Aorta (tissue), 5 donors: ENCODE results near the gene SIDT2. TPM values are rescaled to one million over a fixed set of nuclear protein-coding genes. Genes with fewer than 3 reads are reported as not detected.
A peak's percentile ranks its signal among the peaks of the same experiment; 100 is the strongest.

Experiments
- ATAC-seq: fragments of 200-7000 bp; cut with Tn5 transposase; one replicate; pipeline ENCODE4 v1.9.1; 2022; ENCODE audit warnings: moderate library complexity; ENCODE audit not compliant: low FRiP score
- DNase-seq, 2 donors: peaks; one replicate each; pipeline ENCODE4 v3.0.0-alpha.2; 2020
- H3K27ac ChIP-seq, 2 donors: one replicate each; pipeline ENCODE4 v1.5.1; 2013; ENCODE audit warnings: low read length in 2 of 2, mild to moderate bottlenecking in 2 of 2, moderate library complexity in 2 of 2, control low read depth in 1 of 2, inconsistent platforms in 1 of 2, low read depth in 1 of 2
- H3K27me3 ChIP-seq, 2 donors: one replicate each; pipeline ENCODE4 v1.6.1; 2013; ENCODE audit warnings: control low read depth in 1 of 2, low read length in 1 of 2, mild to moderate bottlenecking in 1 of 2, moderate library complexity in 1 of 2; ENCODE audit not compliant: insufficient read depth in 2 of 2, control insufficient read depth in 1 of 2
- H3K36me3 ChIP-seq, 2 donors: one replicate each; pipeline ENCODE4 v1.6.1; 2013; ENCODE audit warnings: control low read depth in 1 of 2, low read length in 1 of 2, mild to moderate bottlenecking in 1 of 2; ENCODE audit not compliant: insufficient read depth in 2 of 2, control insufficient read depth in 1 of 2
- H3K4me1 ChIP-seq, 2 donors: one replicate each; pipeline ENCODE4 v1.6.1; 2013; ENCODE audit warnings: low read length in 2 of 2, control low read depth in 1 of 2, mild to moderate bottlenecking in 1 of 2, moderate library complexity in 1 of 2; ENCODE audit not compliant: insufficient read depth in 2 of 2, control insufficient read depth in 1 of 2
- H3K4me3 ChIP-seq, 2 donors: one replicate each; pipeline ENCODE4 v1.5.1; 2013; ENCODE audit warnings: low read length in 2 of 2, control low read depth in 1 of 2, mild to moderate bottlenecking in 1 of 2
- H3K9me3 ChIP-seq: one replicate; pipeline ENCODE4 v1.6.1; 2013; ENCODE audit warnings: mild to moderate bottlenecking, low read length; ENCODE audit not compliant: control insufficient read depth
- WGBS, 2 donors: extraction: QIAGEN DNeasy Blood & Tissue Kit; methylation state at CpG; one replicate each; pipeline ENCODE4 v1.1.7; 2013; 5-methylcytosine and 5-hydroxymethylcytosine counted together
- intact Hi-C, 2 donors: fragments of 100-400 bp; cut with DNase I; formaldehyde crosslinking; loops; one replicate each; pipeline versions ENCODE4 v1.14.2 to v1.15.0; 2022
- polyA plus RNA-seq, 2 donors: library from polyadenylated mRNA; stranded (reverse); fragments of 200-250 nt; gene quantifications; one replicate each; pipeline ENCODE4 v1.2.3, GENCODE V29; 2013
- total RNA-seq, 2 donors: library from RNA; stranded (reverse); fragmentation: NEBNext Ultra II Directional; extraction: Animal tissue kit (Norgen Biotek cat#: 25700); gene quantifications; one replicate each; pipeline ENCODE4 v1.2.1, GENCODE V29; 2021
- donor health status: healthy with polysubstance abuse.
- donor health status: Bipolar disorder and iron deficiency.
- donor health status: DM: no; HTN: no; CAD: no.
- donor health status: DM: no; HTN: no; CAD: no.
- donor health status: DM: yes; HTN: yes; CAD: no.

SIDT2 gene
- total and polyA plus RNA-seq, 4 donors: 10.4 to 81.3 (median 57.0) TPM

DNA sequence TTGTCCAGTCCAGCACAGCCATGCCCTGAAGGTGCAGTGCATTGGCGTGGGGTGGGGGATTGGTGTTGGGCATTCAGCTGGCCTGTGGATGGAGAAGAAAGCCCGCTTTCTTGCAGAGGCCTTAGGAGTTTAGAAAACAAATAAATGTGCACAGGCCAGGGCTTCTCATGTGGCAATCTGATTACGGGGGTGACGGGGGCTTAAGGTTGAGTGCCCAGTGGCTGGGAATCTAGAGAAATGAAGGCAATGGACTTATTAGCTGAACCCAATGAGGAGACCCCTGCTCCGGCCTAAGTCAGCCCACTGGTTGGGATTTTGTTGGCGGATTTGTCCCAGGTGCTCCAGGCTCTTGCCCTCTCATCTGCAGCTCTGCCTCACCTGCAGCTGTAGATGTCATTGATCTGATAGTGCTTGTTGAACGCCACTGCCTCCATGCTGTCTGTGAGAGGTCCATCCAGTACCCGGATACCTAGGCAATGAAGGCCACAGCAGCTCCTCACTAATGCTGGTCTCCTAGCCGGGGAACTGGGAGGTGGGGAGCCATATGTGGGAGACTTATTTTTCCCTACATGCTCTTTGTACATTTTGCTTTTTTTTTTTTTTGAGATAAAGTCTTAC lies 47.1 kb downstream of the SIDT2 start:
- intact Hi-C loops: loop anchor here (1.0 to 5.0 kb wide), 4 partner anchors 28 to 121 kb away; no protein-coding TSS in a partner anchor
- no peak for DNase-seq
- Histone ChIP-seq H3K4me1 (no peaks in the 10 kb centered on the region), H3K36me3 (peaks cover 0 to 5% of the 10 kb centered on the region in 2 donors), H3K27me3 (no peaks in the 10 kb centered on the region), H3K27ac (no peak overlapping the region), H3K4me3 (no peak overlapping the region), H3K9me3 (no peaks in the 10 kb centered on the region)
- ATAC-seq: no peak
- WGBS, 2 donors: 91 to 93% methylated on average over 9 of the region's 9 CpGs

DNA sequence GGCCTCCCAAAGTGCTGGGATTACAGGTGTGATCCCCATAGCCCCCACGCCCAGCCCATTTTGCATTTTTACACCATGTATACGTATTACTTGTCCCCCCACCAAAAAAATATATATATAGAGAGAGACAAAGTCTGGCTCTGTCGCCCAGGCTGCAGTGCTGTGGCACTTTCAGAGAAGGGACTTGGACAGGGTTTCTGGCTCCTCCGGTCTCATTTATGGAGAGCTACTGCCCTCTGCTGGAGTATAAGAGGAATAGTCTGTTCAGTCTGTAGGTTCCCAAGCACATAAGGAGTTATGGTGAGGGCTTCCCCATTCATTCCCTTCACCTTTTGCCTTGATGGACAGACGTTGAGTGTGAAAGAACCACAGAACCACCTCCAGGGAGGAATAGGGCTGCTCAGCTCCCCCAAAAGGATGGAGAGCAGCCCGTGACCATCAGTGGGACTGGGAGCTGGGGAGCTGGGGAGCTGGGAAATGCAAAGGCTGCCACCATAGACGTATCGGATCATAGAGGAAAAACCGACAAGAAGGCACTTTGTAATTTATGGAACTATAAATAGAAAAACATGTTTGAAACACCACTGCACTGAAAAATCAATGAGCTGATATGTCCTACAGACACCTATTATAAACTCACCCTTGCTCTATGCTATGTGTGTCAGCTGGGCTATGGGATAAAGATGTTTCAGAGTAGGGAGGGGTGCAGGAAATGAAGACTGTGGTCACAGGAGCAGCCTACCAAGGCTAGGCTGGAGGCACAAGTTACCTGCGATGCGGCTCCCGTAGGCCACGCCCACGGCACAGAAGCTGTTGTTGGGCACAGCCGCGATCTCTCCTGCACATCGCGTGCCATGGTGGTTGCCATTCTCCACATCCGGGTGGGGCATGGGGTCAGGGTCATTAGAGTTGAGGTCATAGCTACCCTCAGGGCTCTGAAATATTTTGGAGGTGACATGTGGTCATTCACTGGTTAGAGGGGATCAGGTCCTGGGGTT lies 48.1 kb downstream of the SIDT2 start:
- Histone ChIP-seq H3K36me3 (peaks cover 0 to 5% of the 10 kb centered on the region in 2 donors), H3K27ac (no peak overlapping the region)
- intact Hi-C loops: loop anchor here (2.0 to 5.0 kb wide), 3 partner anchors 44 to 122 kb away; no protein-coding TSS in a partner anchor

DNA sequence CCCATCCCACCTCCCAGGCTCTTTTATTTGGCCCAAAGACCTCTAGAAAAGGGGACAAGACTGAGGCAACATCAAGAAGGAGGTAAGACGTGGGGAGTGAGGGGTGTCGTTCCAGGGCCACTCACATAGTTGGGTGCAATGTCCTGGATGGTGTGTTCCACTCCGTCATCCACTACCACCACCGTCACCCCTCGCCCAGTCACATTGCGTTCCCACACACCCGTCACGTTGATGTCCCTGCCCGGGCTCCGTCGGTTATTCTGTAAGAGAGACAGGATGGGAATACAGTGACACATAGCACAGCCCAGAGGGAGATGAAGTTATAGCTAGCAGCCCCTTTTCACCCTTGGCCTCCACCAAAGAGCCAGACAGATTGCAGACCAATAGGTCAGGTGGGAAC lies 49.5 kb downstream of the SIDT2 start:
- no peak for ATAC-seq
- DNase-seq: peak in 1 of 2 donors; percentile 54
- Histone ChIP-seq H3K4me3 (no peak overlapping the region), H3K27me3 (no peaks in the 10 kb centered on the region), H3K36me3 (peaks cover 0 to 5% of the 10 kb centered on the region in 2 donors), H3K4me1 (no peaks in the 10 kb centered on the region), H3K9me3 (no peaks in the 10 kb centered on the region), H3K27ac (no peak overlapping the region)
- WGBS, 2 donors: 89% methylated on average over 11 of the region's 11 CpGs
- intact Hi-C loops: loop anchor here (2.0 to 5.0 kb wide), 3 partner anchors 46 to 121 kb away; no protein-coding TSS in a partner anchor

More for the DNA sequence above, 48.1 kb downstream of the SIDT2 start:
- peak; percentile 57 to 76 for DNase-seq
- H3K4me3 ChIP-seq: no peak overlapping the region
- H3K9me3 ChIP-seq: no peaks in the 10 kb centered on the region
- no peaks in the 10 kb centered on the region for H3K4me1 ChIP-seq
- no peaks in the 10 kb centered on the region for H3K27me3 ChIP-seq
- peak; percentile 88 for ATAC-seq
- 52 to 60% methylated on average over 19 of the region's 19 CpGs for WGBS, 2 donors

DNA sequence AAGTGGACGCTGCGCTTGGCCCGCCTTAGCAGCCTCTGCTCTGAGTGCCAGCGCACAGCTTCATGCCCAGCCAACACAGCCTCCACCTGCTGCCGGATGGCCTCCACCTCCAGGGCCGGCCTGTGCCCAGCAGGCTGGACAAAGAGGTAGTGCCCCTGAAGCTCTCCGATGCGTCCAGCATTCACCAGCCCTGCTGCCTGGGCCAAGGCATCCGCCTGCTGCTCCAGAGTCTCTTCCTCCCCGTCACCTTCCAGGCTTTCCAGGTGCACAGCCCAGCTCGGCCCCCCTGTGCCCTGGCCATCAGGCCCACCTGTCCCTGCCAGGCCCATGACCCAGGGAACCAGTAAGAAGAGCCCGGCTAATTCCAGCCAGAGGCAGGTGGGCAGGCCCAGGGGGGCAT lies 50.9 kb downstream of the SIDT2 start:
- intact Hi-C loops: loop anchor here (2.0 to 5.0 kb wide), 3 partner anchors 47 to 122 kb away; no protein-coding TSS in a partner anchor
- Histone ChIP-seq H3K27me3 (no peaks in the 10 kb centered on the region), H3K4me3 (no peak overlapping the region), H3K36me3 (peaks cover 0 to 5% of the 10 kb centered on the region in 2 donors), H3K27ac (no peak overlapping the region), H3K9me3 (no peaks in the 10 kb centered on the region), H3K4me1 (peaks cover 0 to 4% of the 10 kb centered on the region in 2 donors)
- DNase-seq (peak in 1 of 2 donors; percentile 68), ATAC-seq (no peak)
- 89 to 93% methylated on average over 12 of the region's 12 CpGs for WGBS, 2 donors

DNA sequence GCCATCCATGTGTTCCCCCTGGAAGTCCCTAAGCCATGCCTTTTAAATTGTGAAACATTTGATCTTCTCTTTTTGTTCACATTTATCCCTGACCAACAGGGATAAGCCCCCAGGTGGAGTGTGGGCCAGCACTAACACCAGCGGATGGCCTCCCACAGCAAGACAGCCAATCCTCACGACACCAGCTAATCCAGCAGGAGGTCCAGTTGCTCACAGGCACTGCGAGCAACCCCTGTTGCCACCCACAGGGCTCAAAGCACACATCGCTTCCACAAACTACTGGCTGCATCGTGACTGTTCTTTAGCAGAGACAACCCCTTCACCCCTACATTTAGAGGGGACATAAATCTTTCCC lies 51.4 kb downstream of the SIDT2 start:
- H3K27ac ChIP-seq: no peak overlapping the region
- intact Hi-C loops: loop anchor here (2.0 to 10.0 kb wide), 8 partner anchors 48 to 443 kb away; partner anchors contain the start of genes BACE1 (in 1 of the 2), CEP164 (in 1 of the 2), PAFAH1B2 (in 1 of the 2) and ZPR1 (in 1 of the 2)
- DNase-seq: peak in 1 of 2 donors; percentile 36
- H3K27me3 ChIP-seq: no peaks in the 10 kb centered on the region
- no peak for ATAC-seq
- H3K4me1 ChIP-seq: peaks cover 0 to 4% of the 10 kb centered on the region in 2 donors
- H3K36me3 ChIP-seq: peaks cover 0 to 5% of the 10 kb centered on the region in 2 donors
- 82 to 84% methylated on average over 5 of the region's 5 CpGs for WGBS, 2 donors
- H3K4me3 ChIP-seq: no peak overlapping the region
- H3K9me3 ChIP-seq: no peaks in the 10 kb centered on the region

DNA sequence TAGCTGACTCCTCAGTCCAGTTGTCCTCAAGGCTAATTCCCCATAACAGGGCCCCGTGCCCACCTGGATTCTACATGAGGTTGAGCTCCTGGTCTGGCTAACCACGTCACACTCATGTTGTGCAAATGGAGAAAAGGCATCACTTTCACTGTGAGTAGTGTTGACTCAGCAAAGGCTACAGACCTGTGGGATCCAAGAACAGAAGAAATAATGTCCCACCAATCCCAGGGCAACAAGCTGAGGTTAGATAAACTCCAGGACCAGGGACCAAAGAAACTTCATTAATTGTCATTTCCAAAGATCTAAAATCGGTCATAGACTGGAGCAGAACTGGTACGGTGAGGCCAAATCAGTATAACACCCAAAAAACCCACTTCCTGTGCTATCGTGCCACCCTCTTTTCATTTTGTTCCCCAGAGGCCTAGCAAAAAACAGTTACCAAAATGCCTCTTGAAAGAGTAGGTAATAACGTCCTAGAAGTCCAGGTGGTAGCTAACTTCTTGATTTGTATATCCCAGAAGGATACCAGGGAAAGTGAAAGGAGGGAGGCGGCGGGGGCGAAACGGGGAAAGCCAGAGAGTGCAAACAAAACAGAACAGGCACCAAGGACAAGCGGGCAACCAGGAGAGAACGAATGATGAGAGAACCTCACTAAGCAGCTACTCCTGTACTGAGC lies 51.9 kb downstream of the SIDT2 start:
- peaks cover 0 to 5% of the 10 kb centered on the region in 2 donors for H3K36me3 ChIP-seq
- peak in 1 of 2 donors; percentile 51 for DNase-seq
- H3K27ac ChIP-seq: no peak overlapping the region
- intact Hi-C loops: loop anchor here (5.0 to 10.0 kb wide), 5 partner anchors 86 to 443 kb away; partner anchors contain the start of genes BACE1 (in 1 of the 2), CEP164 (in 1 of the 2), PAFAH1B2 (in 1 of the 2) and ZPR1 (in 1 of the 2)
- H3K27me3 ChIP-seq: no peaks in the 10 kb centered on the region
- no peak for ATAC-seq
- no peaks in the 10 kb centered on the region for H3K9me3 ChIP-seq
- H3K4me3 ChIP-seq: no peak overlapping the region
- H3K4me1 ChIP-seq: peaks cover 0 to 4% of the 10 kb centered on the region in 2 donors
- WGBS, 2 donors: 69 to 72% methylated on average over 12 of the region's 12 CpGs

DNA sequence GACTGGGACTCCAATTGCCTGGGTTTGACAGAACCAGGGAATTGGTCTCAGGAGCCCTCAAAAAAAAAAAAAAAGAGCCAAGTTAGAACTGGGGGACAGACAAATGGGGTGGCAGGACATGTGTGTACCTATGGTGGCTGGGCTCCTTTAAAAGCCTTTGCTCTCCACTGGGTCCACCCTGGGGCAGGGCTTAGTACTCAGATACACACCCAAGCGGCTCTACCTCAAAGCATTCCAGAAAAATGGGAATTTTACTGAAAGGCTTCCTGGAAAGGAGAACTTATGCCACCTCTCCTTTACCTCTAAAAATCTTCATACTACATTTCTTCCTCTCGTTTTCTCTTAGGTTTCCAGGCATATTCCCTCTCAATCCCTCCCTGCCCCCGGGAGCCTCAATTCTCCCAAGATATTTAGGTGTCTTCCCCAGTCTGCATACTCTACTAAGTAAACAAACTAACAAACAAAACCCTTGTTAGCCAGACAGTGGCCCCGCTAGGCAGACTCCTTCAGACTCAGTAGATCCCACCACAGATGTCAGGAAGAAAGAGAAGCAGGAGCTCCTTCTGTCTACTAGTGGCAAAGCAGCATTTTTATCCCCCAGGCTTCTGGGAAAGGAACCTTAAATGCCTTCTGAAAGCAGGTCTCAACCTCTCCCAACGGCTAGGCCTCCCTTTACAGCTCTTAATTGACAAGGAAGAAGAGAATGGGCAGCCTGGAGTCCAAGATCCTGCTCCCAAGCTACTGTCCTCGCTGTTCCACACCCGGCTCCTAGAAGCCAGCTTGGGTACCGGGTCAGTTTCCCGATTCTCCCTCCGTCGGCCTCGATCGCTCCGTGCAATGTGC lies 52.7 kb downstream of the SIDT2 start:
- DNase-seq (peak in 1 of 2 donors; percentile 30), ATAC-seq (no peak)
- intact Hi-C loops: loop anchor here (5.0 to 10.0 kb wide), 5 partner anchors 86 to 444 kb away; partner anchors contain the start of genes BACE1 (in 1 of the 2), CEP164 (in 1 of the 2), PAFAH1B2 (in 1 of the 2) and ZPR1 (in 1 of the 2)
- peak overlapping the region in 1 of 2 donors; percentile 74 for H3K27ac ChIP-seq
- peaks cover 0 to 4% of the 10 kb centered on the region in 2 donors for H3K4me1 ChIP-seq
- no peaks in the 10 kb centered on the region for H3K27me3 ChIP-seq
- peaks cover 0 to 5% of the 10 kb centered on the region in 2 donors for H3K36me3 ChIP-seq
- peak overlapping the region; percentile 87 to 89 for H3K4me3 ChIP-seq
- H3K9me3 ChIP-seq: no peaks in the 10 kb centered on the region
- 5 to 6% methylated on average over 14 of the region's 14 CpGs for WGBS, 2 donors
